HG02938 (cell line): ENCODE results near the gene FASTK.
"Not testable (repeated sequence)": the region's sequence is repeated elsewhere in the genome, so short reads cannot be mapped to it uniquely, and the experiment has no call there.

ENCODE experiments used
- ATAC-seq: cut with Tn5 transposase; IDR thresholded peaks from one replicate; pipeline ENCODE4 v1.9.1; 2021; ENCODE audit warnings: mild to moderate bottlenecking, moderate library complexity; ENCODE audit not compliant: unreplicated experiment

FASTK gene

DNA sequence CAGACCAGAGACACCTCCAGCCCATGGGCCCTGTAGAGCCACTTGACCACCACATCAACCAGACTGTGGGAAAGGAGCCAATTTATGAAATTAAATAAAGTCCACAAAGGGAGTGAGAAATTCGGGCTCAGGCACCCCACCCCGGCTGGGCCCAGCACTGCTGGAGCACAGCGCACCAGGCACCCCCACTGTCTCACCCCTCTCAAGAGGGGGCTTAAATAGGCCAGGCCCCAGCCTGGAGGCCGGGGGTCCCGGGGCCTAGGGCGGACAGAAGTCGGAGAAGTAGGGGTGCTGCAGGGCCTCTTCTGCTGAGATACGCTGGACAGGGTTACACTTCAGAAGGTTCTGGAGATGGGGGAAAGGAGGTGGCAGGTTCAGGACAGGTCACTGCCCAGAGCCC is 26.9 kb downstream of the FASTK start:
- no peak for ATAC-seq

DNA sequence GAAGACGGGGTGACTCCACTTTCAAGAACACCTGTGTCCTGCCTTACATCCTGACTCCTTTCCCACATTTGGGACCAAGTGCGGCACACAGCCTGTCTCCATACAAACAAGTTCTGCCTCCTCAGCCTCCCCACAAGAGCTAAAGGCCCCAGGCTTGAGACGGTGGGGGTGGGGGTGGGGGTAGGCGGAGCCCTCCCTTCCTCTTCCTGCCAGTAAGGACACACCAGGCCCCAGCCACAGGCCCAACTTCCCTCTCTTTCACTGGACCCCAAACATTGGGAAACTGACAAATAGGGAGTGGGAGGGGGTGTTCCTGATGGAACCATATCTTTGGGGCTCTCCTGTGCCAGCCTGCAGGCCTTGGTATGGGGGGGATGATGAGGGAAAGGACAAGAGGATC is 27.5 kb downstream of the FASTK start:
- no peak for ATAC-seq

DNA sequence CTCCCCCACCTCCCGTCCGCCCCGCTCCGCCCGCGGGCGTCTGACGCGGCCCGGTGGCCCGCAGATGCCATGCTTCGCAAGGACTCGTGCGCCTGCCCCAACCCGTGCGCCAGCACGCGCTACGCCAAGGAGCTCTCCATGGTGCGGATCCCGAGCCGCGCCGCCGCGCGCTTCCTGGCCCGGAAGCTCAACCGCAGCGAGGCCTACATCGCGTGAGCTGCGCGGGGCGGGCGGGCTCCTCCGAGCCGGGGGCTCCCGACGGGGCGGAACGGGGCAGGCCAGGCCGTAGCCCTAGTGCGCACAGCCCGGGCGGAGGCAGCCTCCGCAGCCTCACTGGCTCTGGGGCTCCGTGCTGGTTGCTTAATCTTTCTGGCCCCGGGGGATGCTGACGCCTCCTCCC is 29.5 kb downstream of the FASTK start:
- ATAC-seq = no peak

GRCh38 chr7:151048911-151049463 is 31.6 kb downstream of the FASTK start:
- no peak for ATAC-seq

DNA sequence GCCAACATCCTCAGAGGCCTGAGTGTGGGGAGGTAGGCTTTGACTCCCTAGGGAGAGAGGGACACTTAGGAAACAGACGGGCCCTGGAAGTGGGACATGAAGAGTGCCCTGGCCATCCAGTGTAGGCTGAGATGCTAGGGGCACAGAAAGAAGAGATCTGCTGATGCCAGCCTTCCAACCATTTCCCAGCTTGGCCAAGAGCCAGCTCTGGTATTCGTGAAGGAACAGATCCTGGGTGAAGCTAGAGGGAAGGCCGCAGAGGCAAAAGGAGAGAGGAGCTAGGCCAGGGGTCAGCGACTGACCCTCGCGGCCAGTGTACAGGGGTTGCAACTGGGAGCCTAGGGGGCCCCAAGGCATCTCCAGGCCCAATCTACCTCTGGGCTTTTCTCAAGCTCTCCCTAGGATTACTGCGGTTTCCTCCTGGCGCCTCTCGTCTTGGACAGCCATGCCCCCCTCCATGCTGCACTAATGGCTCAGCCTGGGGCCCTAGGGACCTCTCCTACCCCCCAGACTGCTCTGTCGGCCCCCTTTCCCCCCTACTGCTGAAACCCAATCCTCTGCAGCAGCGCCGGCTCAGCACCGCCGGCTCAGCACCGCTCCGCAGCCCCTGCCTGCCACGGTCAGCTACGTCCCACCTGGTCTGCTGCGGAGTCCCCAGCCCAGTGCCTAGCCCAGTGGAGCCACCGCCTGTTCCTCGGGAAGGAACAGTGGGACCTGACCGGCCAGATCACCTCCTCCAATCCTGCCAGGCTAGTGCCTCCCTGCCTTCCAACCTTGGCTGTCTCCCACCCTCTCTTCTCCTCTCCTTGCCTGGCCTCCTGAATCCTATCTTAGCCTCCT is 32.4 kb downstream of the FASTK start, which contains the start of gene ASIC3:
Gene ASIC3 (plus strand): TSS at position 556 of the 840 bp plus-strand sequence. CDS start 355 bp downstream, outside the sequence.
- ATAC-seq = no peak

GRCh38 chr7:151046603-151047573 is 33.7 kb downstream of the FASTK start:
- no peak for ATAC-seq

DNA sequence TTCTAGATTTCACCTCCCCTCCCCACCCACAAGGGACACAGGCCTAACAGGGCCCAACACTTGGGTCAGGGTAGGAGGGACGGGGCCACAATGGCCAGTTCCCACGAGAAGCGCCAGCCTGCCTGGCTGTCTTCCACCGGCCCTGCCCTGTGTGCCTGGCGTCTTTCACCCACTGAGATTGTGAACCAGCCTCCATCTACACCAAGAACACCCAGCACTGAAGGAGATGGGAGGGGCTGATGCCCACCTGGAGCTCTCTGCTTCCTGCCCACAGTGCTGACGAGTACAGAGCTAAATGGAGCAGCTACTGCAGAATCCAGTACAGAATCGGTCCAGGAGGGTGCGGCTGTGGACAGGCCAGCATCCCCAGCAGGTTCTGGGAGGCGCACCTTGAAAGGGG is 34.6 kb downstream of the FASTK start:
- ATAC-seq = no peak

- no peak for ATAC-seq
These were observed 35.3 kb downstream of the FASTK start for GRCh38 chr7:151045262-151045661.

DNA sequence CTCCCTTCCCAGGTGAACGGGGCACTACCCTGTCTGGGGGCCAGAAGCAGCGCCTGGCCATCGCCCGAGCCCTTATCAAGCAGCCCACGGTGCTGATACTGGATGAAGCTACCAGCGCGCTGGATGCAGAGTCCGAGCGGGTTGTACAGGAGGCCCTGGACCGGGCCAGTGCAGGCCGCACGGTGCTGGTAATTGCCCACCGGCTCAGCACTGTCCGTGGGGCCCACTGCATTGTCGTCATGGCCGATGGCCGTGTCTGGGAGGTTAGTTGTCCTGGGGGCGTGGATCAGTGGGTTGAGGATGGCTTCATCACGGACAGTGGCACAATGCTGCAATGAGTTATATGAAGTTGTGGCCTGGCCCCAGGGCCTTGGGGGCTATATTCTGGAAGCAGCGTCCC is 36.6 kb downstream of the FASTK start:
- ATAC-seq = no peak

- ATAC-seq = not testable (repeated sequence)
These were observed 37.2 kb downstream of the FASTK start for GRCh38 chr7:151043449-151043848.

DNA sequence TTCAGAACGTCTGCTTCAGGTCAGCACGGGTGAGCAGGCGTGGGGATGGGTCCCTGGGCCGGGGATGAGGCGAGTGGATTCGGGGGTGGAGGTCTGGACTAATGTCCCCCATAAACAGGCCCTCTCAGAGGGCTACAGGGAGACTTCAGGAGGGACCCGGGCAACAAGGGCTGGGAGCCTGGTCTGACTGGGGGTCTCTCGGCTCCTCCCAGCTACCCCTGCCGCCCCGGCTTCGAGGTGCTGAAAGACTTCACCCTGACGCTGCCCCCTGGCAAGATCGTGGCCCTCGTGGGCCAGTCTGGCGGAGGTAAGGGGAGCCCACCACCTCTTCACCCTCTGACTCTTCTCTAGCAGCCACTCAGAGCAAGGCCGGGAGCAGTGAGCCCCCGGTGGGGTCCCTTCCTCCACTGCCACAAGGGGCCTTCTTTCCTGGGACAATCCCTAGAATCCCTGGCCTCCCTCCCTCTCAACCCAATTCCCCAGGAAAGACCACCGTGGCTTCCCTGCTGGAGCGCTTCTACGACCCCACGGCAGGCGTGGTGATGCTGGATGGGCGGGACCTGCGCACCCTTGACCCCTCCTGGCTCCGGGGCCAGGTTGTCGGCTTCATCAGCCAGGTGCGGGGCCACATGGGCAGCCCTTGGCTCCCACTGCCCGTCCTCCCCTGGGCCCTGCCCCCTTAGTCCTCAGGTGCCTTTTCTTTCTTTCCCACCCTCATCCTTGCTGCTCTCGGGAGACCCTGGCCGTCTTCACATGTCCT is 39.8 kb downstream of the FASTK start:
- ATAC-seq = no peak

DNA sequence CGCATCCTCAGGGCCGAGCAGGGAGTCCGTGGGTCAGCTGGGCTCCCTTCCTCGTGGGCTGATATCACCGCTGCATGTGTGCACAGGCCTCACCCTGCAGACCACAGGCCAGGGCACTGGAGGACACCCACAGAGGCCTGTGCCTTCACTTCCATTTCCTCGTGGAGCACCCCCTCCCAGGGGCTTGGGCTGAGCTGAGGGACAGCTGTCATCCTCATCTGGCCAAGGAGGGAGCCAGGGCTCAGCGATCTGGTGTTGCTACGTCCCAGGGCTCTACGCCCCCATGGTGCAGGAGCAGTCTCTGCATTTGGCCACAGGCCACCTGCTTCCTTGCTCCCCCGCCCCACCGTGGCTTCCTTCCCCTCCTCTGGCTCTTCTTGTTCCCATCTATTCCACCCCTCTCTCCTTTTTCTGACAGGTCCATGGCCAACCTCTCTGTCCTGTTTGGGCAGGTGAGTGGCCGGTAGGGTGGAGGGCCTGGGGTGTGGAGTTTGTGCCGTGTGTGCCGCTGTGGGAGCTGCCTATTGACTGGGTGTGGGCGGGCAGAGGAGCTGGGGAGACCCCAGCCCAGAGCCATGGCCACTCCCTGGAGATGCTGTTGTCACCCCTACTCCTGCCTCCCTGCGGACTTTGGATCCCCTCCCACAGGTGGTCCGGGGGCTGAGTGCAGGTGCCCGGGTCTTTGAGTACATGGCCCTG is 40.6 kb downstream of the FASTK start:
- no peak for ATAC-seq

GRCh38 chr7:151038951-151039849 is 41.4 kb downstream of the FASTK start:
- no peak for ATAC-seq

DNA sequence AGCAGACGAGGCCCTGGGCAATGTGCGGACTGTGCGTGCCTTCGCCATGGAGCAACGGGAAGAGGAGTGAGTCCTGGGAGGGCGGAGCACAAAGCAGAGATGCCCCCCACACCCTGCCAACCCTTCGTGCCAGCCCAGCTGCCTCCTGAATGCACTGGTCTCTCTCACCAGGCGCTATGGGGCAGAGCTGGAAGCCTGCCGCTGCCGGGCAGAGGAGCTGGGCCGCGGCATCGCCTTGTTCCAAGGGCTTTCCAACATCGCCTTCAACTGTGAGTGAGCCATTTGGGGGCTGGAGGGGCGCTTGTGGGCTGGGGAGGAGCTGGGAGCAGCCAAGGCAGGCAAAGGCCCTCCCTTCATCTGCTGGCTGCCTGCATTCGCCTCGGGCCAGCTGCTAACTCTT is 44.7 kb downstream of the FASTK start:
- no peak for ATAC-seq

GRCh38 chr7:151035026-151035717 is 45.4 kb downstream of the FASTK start:
- ATAC-seq = no peak

GRCh38 chr7:151034312-151035025 is 46.1 kb downstream of the FASTK start:
- ATAC-seq = no peak

GRCh38 chr7:151033864-151034249 is 46.8 kb downstream of the FASTK start:
- ATAC-seq = no peak
